ENCODE data around the gene COL23A1. TPM values are rescaled to one million over a fixed set of nuclear protein-coding genes. Genes with fewer than 3 reads are reported as not detected.

Gene COL23A1
- total RNA-seq, 1 experiment from 2014 or later = 0.12 TPM

- no peak for DNase-seq (ENCODE audit: low read depth)
Observed at GRCh38 chr5:178435321-178436238, 154.6 kb downstream of the COL23A1 start.

GRCh38 chr5:178434851-178435250, 155.3 kb downstream of the COL23A1 start:
- no peak for DNase-seq (ENCODE audit: low read depth)

- DNase-seq (ENCODE audit: low read depth) = no peak
Observed at GRCh38 chr5:178434016-178434761, 156.0 kb downstream of the COL23A1 start.

- no peak for DNase-seq (ENCODE audit: low read depth)
Observed at GRCh38 chr5:178433273-178433775, 156.9 kb downstream of the COL23A1 start.

- DNase-seq (ENCODE audit: low read depth) = no peak
Observed at GRCh38 chr5:178432421-178433272, 157.5 kb downstream of the COL23A1 start.

- no peak for DNase-seq (ENCODE audit: low read depth)
Observed at GRCh38 chr5:178431782-178432165, 158.4 kb downstream of the COL23A1 start.

GRCh38 chr5:178431063-178431781, 159.0 kb downstream of the COL23A1 start:
- DNase-seq (ENCODE audit: low read depth) = no peak

GRCh38 chr5:178430186-178431062, 159.8 kb downstream of the COL23A1 start:
- no peak for DNase-seq (ENCODE audit: low read depth)

- DNase-seq (ENCODE audit: low read depth) = no peak
Observed at GRCh38 chr5:178429491-178430185, 160.6 kb downstream of the COL23A1 start.

GRCh38 chr5:178429156-178429468, 161.1 kb downstream of the COL23A1 start:
- no peak for DNase-seq (ENCODE audit: low read depth)

GRCh38 chr5:178428341-178429155, 161.6 kb downstream of the COL23A1 start:
- DNase-seq (ENCODE audit: low read depth) = no peak

GRCh38 chr5:178427576-178428197, 162.5 kb downstream of the COL23A1 start:
- no peak for DNase-seq (ENCODE audit: low read depth)

- DNase-seq (ENCODE audit: low read depth) = no peak
Observed at GRCh38 chr5:178426326-178427130, 163.7 kb downstream of the COL23A1 start.

- DNase-seq (ENCODE audit: low read depth) = no peak
Observed at GRCh38 chr5:178425621-178426068, 164.5 kb downstream of the COL23A1 start.

- no peak for DNase-seq (ENCODE audit: low read depth)
Observed at GRCh38 chr5:178424810-178425177, 165.4 kb downstream of the COL23A1 start.

- no peak for DNase-seq (ENCODE audit: low read depth)
Observed at GRCh38 chr5:178423901-178424809, 166.0 kb downstream of the COL23A1 start.
